Sigmoid colon (tissue), 4 donors: ENCODE measurements around the gene ZNF764.

Experiments
- POLR2A ChIP-seq, 2 donors: fragments of 450-650 bp; IDR thresholded peaks; one replicate each; pipeline ENCODE4 v1.6.1; 2016; ENCODE audit warnings: antibody characterized with exemption in 2 of 2, mild to moderate bottlenecking in 2 of 2, moderate library complexity in 2 of 2
- POLR2AphosphoS5 ChIP-seq, 4 donors: sonication (generic); formaldehyde crosslinking; IDR thresholded peaks; one replicate each; pipeline ENCODE4 v1.6.1; 2017; ENCODE audit warnings: antibody characterized with exemption in 4 of 4
- TF ChIP-seq, protein P1 (sequence below), 4 experiments: fragments of 450-650 bp in 3 of 4; fragments of 200-600 bp in 1 of 4; IDR thresholded peaks; one replicate each; pipeline ENCODE4 v1.5.1; 2016 to 2019; ENCODE audit warnings: antibody characterized with exemption in 4 of 4, mild to moderate bottlenecking in 3 of 4, moderate library complexity in 2 of 4

DNA sequence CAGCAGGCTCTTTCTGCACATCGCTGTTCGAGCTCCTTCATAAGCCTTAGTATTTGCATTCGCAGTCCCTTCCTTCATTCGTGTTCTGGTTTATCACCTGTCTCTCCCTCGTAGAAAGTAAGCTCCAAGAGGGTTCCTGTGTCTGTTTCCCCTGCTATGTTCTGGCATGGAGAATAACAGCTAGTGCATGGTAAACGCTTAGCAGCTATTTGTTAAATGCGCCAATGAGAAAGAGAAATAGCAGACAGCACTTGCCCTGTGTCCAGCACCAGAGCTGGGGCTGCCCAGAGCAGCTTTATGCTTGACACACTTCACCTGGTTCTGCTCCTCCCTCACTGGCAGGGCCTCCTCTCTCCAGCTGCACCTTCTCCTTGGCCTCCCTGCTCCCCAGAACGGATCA lies 7.8 kb upstream of the ZNF764 start:
- TF ChIP-seq, protein P1, sequence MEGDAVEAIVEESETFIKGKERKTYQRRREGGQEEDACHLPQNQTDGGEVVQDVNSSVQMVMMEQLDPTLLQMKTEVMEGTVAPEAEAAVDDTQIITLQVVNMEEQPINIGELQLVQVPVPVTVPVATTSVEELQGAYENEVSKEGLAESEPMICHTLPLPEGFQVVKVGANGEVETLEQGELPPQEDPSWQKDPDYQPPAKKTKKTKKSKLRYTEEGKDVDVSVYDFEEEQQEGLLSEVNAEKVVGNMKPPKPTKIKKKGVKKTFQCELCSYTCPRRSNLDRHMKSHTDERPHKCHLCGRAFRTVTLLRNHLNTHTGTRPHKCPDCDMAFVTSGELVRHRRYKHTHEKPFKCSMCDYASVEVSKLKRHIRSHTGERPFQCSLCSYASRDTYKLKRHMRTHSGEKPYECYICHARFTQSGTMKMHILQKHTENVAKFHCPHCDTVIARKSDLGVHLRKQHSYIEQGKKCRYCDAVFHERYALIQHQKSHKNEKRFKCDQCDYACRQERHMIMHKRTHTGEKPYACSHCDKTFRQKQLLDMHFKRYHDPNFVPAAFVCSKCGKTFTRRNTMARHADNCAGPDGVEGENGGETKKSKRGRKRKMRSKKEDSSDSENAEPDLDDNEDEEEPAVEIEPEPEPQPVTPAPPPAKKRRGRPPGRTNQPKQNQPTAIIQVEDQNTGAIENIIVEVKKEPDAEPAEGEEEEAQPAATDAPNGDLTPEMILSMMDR (IDR thresholded peaks at IDR 0.05) = no peak
- TF ChIP-seq POLR2A (IDR thresholded peaks at IDR 0.05) (no peak), POLR2AphosphoS5 (IDR thresholded peaks at IDR 0.05) (no peak)
